B cell (primary cell): ENCODE data around the gene ZNF592. TPM values are rescaled to one million over a fixed set of nuclear protein-coding genes. Genes with fewer than 3 reads are reported as not detected.

Experiments used
- ATAC-seq: fragments of 200-7000 bp; cut with Tn5 transposase; one replicate; pipeline ENCODE4 v1.10.0; 2021; ENCODE audit warnings: low read depth, mild to moderate bottlenecking, moderate number of reproducible peaks, moderate library complexity
- CTCF ChIA-PET: fragments of 350-600 bp; sonication (Branson Sonifier 250); formaldehyde crosslinking; loops from one replicate; lab custom pipeline; 2021; ENCODE audit warnings: antibody characterized with exemption, inconsistent platforms; lab: Charles Lee
- POLR2A ChIA-PET: fragments of 350-600 bp; sonication (Branson Sonifier 250); formaldehyde crosslinking; loops from one replicate; lab custom pipeline; 2021; ENCODE audit warnings: antibody characterized with exemption; lab: Charles Lee
- DNase-seq: peaks from one replicate; pipeline ENCODE4 v3.0.0; 2013
- H2AFZ ChIP-seq: 2 replicates; pipeline ENCODE4 v1.6.1; 2012; ENCODE audit warnings: mild to moderate bottlenecking, low read depth, low read length; ENCODE audit not compliant: insufficient read depth, poor library complexity, severe bottlenecking
- H3K27ac ChIP-seq, 2 donors: 1 replicate in 1 of 2; 2 replicates in 1 of 2; pipeline ENCODE4 v1.5.1; 2012 to 2013; ENCODE audit warnings: low read length in 2 of 2, mild to moderate bottlenecking in 2 of 2, moderate library complexity in 1 of 2
- H3K27me3 ChIP-seq, 4 experiments: fragments of 200-600 bp in 1 of 4; sonication (generic) in 1 of 4; replicated peaks in 1 of 4; 1 replicate in 2 of 4; 2 replicates in 2 of 4; pipeline versions ENCODE4 v1.6.1 to v1.7.0; 2013 to 2016; ENCODE audit warnings: low read length in 3 of 4, mild to moderate bottlenecking in 2 of 4, mixed read lengths in 1 of 4, moderate library complexity in 1 of 4; ENCODE audit not compliant: insufficient read depth in 4 of 4, control insufficient read depth in 3 of 4; ENCODE audit errors: control extremely low read depth in 1 of 4
- H3K36me3 ChIP-seq, 2 experiments: replicated peaks in 1 of 2; 1 replicate in 1 of 2; 2 replicates in 1 of 2; pipeline versions ENCODE4 v1.6.1 to v1.7.1; 2013; ENCODE audit warnings: low read length in 1 of 2; ENCODE audit not compliant: insufficient read depth in 2 of 2, control insufficient read depth in 1 of 2; ENCODE audit errors: control extremely low read depth in 1 of 2, extremely low read depth in 1 of 2
- H3K4me1 ChIP-seq, 2 donors: fragments of 200-600 bp in 1 of 2; sonication (generic) in 1 of 2; 1 replicate in 1 of 2; 2 replicates in 1 of 2; pipeline versions ENCODE4 v1.5.1 to v1.6.1; 2013 to 2017; ENCODE audit warnings: low read length in 2 of 2; ENCODE audit not compliant: control insufficient read depth in 2 of 2, insufficient read depth in 2 of 2
- H3K4me2 ChIP-seq: replicated peaks from 2 replicates; pipeline ENCODE3; 2012; ENCODE audit warnings: mild to moderate bottlenecking, low read depth, low read length; ENCODE audit not compliant: poor library complexity, severe bottlenecking
- H3K4me3 ChIP-seq, 5 experiments: fragments of 200-600 bp in 1 of 5; sonication (generic) in 1 of 5; 1 replicate in 3 of 5; 2 replicates in 2 of 5; pipeline versions ENCODE4 v1.5.1 to v1.7.0; 2011 to 2016; ENCODE audit warnings: low read length in 4 of 5, mild to moderate bottlenecking in 4 of 5, low read depth in 2 of 5, control low read depth in 1 of 5, moderate library complexity in 1 of 5; ENCODE audit not compliant: insufficient read depth in 1 of 5; ENCODE audit errors: control extremely low read depth in 1 of 5, extremely low read depth in 1 of 5
- H3K79me2 ChIP-seq: fragments of 200-600 bp; sonication (generic); one replicate; pipeline ENCODE4 v1.6.0; 2016; ENCODE audit warnings: low read length; ENCODE audit not compliant: control insufficient read depth, insufficient read depth
- H3K9ac ChIP-seq: fragments of 200-600 bp; sonication (generic); 2 replicates; pipeline ENCODE4 v1.6.1; 2017; ENCODE audit warnings: mild to moderate bottlenecking, low read length, moderate library complexity
- H3K9me3 ChIP-seq, 3 donors: one replicate each; pipeline versions ENCODE4 v1.6.1 to v1.7.1; 2013; ENCODE audit warnings: low read length in 2 of 3; ENCODE audit not compliant: control insufficient read depth in 2 of 3, insufficient read depth in 1 of 3; ENCODE audit errors: control extremely low read depth in 1 of 3
- H4K20me1 ChIP-seq: 2 replicates; pipeline ENCODE4 v1.6.0; 2012; ENCODE audit warnings: mild to moderate bottlenecking, low read length; ENCODE audit not compliant: insufficient read depth, control insufficient read depth, poor library complexity, severe bottlenecking
- H3K27ac Mint-ChIP-seq: one replicate; pipeline ENCODE4 v1.8.0; 2021; ENCODE audit warnings: mixed read lengths
- H3K27me3 Mint-ChIP-seq: one replicate; pipeline ENCODE4 v1.8.0; 2021; ENCODE audit warnings: mixed read lengths
- H3K4me1 Mint-ChIP-seq: one replicate; pipeline ENCODE4 v1.8.0; 2021; ENCODE audit warnings: mixed read lengths
- H3K4me3 Mint-ChIP-seq: one replicate; pipeline ENCODE4 v1.8.0; 2021; ENCODE audit warnings: mixed read lengths
- H3K9me3 Mint-ChIP-seq: one replicate; pipeline ENCODE4 v1.8.0; 2022; ENCODE audit warnings: mixed read lengths; ENCODE audit not compliant: insufficient read depth
- EZH2 ChIP-seq: IDR thresholded peaks from 2 replicates; pipeline ENCODE4 v1.6.1; 2012; ENCODE audit warnings: borderline replicate concordance, low read depth, mild to moderate bottlenecking, moderate library complexity, low read length; ENCODE audit not compliant: insufficient read depth, poor library complexity, severe bottlenecking
- WGBS: methylation state at CpG from one replicate; pipeline ENCODE4 v1.1.5; 2013; ENCODE audit warnings: missing lambda C conversion rate; ENCODE audit not compliant: insufficient coverage; 5-methylcytosine and 5-hydroxymethylcytosine counted together
- intact Hi-C: fragments of 100-400 bp; cut with micrococcal nuclease; formaldehyde crosslinking; loops from one replicate; pipeline ENCODE4 v1.10.0; 2022
- polyA plus RNA-seq: library from polyadenylated mRNA; depleted of rRNA; stranded (reverse); fragments of >200 nt; gene quantifications from 2 replicates; pipeline ENCODE4 v1.2.3, GENCODE V29; 2012
- total RNA-seq, 2 donors: library from RNA; stranded (reverse); fragments of 120-200 nt in 1 of 2; gene quantifications; 1 replicate in 1 of 2; 2 replicates in 1 of 2; pipeline versions ENCODE4 v1.2.3 to v1.2.4, GENCODE V29; 2013 to 2022
- TF ChIP-seq, protein P1 (sequence below): fragments of 200-600 bp; IDR thresholded peaks from one replicate; pipeline ENCODE4 v1.8.0; 2022; ENCODE audit warnings: antibody characterized with exemption, mild to moderate bottlenecking

ZNF592 gene
- total and polyA plus RNA-seq, 2 donors (not counting 1 experiment from before 2014, with no cell fraction given), result 35.8 to 64.4 TPM

DNA sequence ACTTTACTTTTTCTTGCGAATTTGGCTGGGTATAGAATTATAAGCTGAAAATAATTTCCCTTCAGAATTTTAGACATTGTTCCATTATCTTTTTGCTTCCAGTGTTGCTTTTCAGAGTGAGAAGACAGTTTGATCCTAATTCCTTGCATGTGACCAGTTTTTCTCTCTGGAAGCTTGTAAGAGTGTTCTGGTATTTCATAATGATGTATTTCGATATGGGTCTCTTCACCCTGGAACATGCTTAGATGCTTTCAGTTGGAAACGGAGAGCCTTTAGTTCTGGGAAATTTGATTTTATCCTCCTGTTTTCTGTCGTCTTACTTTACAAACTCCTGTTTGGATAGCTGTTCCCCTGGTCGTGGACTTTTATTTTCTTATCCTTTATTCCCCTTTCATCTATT lies 82.6 kb downstream of the ZNF592 start:
- H3K9me3 Mint-ChIP-seq, result no peaks in the 10 kb centered on the region
- Histone ChIP-seq H3K27me3 (no peaks in the 10 kb centered on the region), H3K4me1 (no peaks in the 10 kb centered on the region), H4K20me1 (no peaks in the 10 kb centered on the region), H3K36me3 (no peaks in the 10 kb centered on the region), H3K4me2 (no peak overlapping the region), H3K9ac (no peak overlapping the region), H3K79me2 (no peaks in the 10 kb centered on the region), H3K9me3 (no peaks in the 10 kb centered on the region), H2AFZ (no peak overlapping the region), H3K27ac (no peak overlapping the region), H3K4me3 (no peak overlapping the region)
- H3K27ac Mint-ChIP-seq, result no peak overlapping the region
- no peaks in the 10 kb centered on the region for H3K4me1 Mint-ChIP-seq
- ChIA-PET POLR2A (no interaction called here), CTCF (no interaction called here)
- DNase-seq (no peak), ATAC-seq (no peak)
- 100% methylated on average over 1 of the region's 5 CpGs for WGBS
- H3K4me3 Mint-ChIP-seq, result no peak overlapping the region
- peaks cover 19% of the 10 kb centered on the region for H3K27me3 Mint-ChIP-seq
- intact Hi-C loops, result no loop called here
- TF ChIP-seq EZH2, result no peak
- TF ChIP-seq, protein P1, sequence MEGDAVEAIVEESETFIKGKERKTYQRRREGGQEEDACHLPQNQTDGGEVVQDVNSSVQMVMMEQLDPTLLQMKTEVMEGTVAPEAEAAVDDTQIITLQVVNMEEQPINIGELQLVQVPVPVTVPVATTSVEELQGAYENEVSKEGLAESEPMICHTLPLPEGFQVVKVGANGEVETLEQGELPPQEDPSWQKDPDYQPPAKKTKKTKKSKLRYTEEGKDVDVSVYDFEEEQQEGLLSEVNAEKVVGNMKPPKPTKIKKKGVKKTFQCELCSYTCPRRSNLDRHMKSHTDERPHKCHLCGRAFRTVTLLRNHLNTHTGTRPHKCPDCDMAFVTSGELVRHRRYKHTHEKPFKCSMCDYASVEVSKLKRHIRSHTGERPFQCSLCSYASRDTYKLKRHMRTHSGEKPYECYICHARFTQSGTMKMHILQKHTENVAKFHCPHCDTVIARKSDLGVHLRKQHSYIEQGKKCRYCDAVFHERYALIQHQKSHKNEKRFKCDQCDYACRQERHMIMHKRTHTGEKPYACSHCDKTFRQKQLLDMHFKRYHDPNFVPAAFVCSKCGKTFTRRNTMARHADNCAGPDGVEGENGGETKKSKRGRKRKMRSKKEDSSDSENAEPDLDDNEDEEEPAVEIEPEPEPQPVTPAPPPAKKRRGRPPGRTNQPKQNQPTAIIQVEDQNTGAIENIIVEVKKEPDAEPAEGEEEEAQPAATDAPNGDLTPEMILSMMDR, result no peak

DNA sequence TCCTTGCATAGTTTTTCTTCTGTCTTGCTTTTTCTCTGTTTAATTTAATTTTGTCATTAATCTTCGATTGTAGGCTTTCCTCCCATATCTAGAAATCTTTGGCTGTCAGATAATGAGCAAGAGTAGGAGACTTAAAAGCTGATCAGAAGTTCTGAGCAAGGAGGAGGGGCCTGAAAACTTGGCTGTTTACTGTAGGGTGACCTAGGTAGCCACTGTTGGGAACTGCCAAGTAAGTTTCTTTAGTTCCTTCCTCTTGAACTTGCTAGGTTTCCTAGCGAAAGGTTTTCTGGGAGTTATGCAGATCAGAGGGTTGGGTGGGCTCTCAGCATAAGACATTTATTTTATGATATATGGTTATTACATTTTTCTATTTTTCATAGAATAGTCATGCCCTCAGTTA lies 83.2 kb downstream of the ZNF592 start:
- DNase-seq (no peak), ATAC-seq (no peak)
- CTCF ChIA-PET, result no interaction called here
- Mint-ChIP-seq H3K27me3 (peaks cover 23% of the 10 kb centered on the region), H3K27ac (no peak overlapping the region), H3K4me1 (no peaks in the 10 kb centered on the region), H3K9me3 (no peaks in the 10 kb centered on the region), H3K4me3 (no peak overlapping the region)
- no peaks in the 10 kb centered on the region for H3K36me3 ChIP-seq
- H2AFZ ChIP-seq, result no peak overlapping the region
- no peaks in the 10 kb centered on the region for H3K79me2 ChIP-seq
- no peak for TF ChIP-seq EZH2
- TF ChIP-seq, protein P1, result no peak
- no peak overlapping the region for H3K9ac ChIP-seq
- no peaks in the 10 kb centered on the region for H3K9me3 ChIP-seq
- POLR2A ChIA-PET, result no interaction called here
- intact Hi-C loops, result no loop called here
- WGBS, result no CpG with 5 or more reads among the region's 2 CpGs
- H3K4me3 ChIP-seq, result no peak overlapping the region
- H3K27ac ChIP-seq, result no peak overlapping the region
- H3K27me3 ChIP-seq, result no peaks in the 10 kb centered on the region
- H3K4me1 ChIP-seq, result no peaks in the 10 kb centered on the region
- H3K4me2 ChIP-seq, result no peak overlapping the region
- no peaks in the 10 kb centered on the region for H4K20me1 ChIP-seq
